Measurements from ENCODE around the gene MAPK8IP3.

The MAPK8IP3 gene

DNA sequence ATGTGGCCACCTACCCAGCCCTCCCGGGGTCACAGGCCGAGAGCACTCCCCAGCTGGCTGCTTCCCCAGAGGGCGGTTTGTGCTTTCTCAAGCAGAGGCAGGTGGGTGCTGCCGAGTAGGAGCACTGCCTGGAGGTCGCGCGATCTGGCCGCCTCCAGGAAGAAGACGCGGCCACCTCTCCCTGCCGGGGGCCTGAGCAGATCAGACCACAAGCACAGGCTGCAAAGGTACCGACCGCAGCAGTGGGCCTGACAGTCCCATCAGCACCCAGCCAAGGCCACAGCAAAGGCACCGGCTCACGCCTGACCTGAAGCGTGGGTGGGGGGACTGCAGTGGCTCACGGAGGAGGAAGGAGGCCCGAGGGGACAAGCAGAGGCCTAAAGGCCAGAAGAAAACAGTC, 102.7 kb downstream of the MAPK8IP3 start:
- no peak overlapping the region for H3K4me3 ChIP-seq (ENCODE audit: low read depth, low read length)
- no peak for DNase-seq (ENCODE audit: low read depth)
- TF ChIP-seq, protein P1, sequence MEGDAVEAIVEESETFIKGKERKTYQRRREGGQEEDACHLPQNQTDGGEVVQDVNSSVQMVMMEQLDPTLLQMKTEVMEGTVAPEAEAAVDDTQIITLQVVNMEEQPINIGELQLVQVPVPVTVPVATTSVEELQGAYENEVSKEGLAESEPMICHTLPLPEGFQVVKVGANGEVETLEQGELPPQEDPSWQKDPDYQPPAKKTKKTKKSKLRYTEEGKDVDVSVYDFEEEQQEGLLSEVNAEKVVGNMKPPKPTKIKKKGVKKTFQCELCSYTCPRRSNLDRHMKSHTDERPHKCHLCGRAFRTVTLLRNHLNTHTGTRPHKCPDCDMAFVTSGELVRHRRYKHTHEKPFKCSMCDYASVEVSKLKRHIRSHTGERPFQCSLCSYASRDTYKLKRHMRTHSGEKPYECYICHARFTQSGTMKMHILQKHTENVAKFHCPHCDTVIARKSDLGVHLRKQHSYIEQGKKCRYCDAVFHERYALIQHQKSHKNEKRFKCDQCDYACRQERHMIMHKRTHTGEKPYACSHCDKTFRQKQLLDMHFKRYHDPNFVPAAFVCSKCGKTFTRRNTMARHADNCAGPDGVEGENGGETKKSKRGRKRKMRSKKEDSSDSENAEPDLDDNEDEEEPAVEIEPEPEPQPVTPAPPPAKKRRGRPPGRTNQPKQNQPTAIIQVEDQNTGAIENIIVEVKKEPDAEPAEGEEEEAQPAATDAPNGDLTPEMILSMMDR (conservative IDR thresholded peaks at IDR 0.05; ENCODE audit: low read depth, low read length) = no peak

- H3K4me3 ChIP-seq (ENCODE audit: low read depth, low read length) = no peak overlapping the region
- no peak for DNase-seq (ENCODE audit: low read depth)
- TF ChIP-seq, protein P1 (conservative IDR thresholded peaks at IDR 0.05; ENCODE audit: low read depth, low read length) = no peak
These were observed 103.3 kb downstream of the MAPK8IP3 start for GRCh38 chr16:1809281-1809801.

DNA sequence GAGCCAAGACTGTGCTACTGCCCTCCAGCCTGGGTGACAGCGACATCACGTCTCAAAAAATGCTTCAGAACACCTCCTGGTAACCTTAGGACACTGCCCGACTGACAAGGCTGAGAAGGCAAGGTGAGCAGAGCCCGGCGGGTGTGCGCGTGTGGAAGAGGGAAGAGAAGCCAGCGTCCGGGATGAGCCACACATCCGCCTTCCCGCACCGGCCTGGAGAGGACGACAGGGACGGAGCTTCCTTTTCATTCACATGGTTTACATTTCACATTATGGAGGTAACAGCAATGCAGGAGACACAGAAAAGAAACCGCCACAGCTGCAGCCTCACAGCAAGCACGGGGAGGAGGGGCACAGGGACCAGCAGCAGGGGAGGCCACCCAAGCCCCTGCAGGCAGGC, 104.1 kb downstream of the MAPK8IP3 start:
- TF ChIP-seq, protein P1 (conservative IDR thresholded peaks at IDR 0.05; ENCODE audit: low read depth, low read length) = no peak
- H3K4me3 ChIP-seq (ENCODE audit: low read depth, low read length) = no peak overlapping the region
- no peak for DNase-seq (ENCODE audit: low read depth)

DNA sequence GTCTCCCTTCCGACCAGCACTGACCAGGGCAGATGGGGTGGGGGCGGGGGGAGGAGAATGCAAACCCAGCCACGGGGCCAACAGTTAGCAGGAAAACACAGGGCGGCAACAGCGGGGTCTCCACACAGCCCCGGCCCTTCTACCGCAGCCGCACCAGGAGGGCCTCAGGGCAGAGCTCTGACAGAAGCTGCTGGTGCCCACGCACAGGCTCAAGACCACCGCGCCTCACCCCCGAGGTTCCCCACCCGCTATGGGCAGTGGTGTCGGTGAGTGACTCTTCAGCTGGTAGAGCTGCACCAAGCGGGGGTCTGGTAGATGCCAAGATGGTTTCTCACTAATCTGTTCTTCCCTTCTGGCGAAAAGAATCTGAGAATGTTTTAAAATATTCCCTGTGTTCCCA, 104.5 kb downstream of the MAPK8IP3 start:
- TF ChIP-seq, protein P1 (conservative IDR thresholded peaks at IDR 0.05; ENCODE audit: low read depth, low read length) = no peak
- no peak overlapping the region for H3K4me3 ChIP-seq (ENCODE audit: low read depth, low read length)
- no peak for DNase-seq (ENCODE audit: low read depth)

DNA sequence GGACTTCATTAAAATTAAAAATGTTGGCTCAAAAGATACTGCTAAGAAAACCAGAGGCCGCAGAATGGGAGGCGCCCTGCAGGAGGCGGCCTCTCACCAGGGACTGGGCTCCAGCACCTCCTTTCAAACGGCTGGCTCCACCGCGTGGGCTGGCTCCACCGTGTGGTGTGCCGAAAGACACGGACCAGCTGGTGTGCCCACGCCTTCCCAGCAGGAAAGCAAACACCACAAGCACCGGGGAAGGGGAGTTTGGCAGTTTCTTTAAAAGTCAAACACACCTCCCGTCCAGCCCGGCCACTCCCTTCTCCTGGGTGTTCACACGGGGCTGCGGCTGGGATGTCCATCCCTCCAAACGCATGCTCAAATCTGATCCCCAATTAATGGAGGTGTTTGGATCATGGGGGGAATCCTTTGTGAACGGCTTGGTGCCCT, 106.8 kb downstream of the MAPK8IP3 start:
- TF ChIP-seq, protein P1 (conservative IDR thresholded peaks at IDR 0.05; ENCODE audit: low read depth, low read length) = peak; percentile 76
- DNase-seq (ENCODE audit: low read depth) = peak; percentile 84
- no peak overlapping the region for H3K4me3 ChIP-seq (ENCODE audit: low read depth, low read length)

DNA sequence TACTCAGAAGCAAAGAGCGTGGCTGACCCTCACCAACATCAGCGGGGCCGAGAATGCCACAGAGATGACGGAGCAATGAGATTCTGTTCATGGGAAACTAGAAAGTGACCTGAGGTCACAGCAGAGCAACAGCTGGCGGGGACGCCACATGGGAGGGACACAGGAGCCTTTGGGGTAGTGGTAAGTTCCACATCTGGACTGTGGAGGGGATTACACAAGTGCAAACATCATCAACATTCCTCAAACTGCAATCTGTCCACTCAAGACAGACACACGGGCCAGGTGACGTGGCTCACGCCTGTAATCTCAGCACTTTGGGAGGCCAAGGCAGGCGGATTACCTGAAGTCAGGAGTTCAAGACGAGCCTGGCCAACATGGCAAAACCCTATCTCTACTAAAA, 109.5 kb downstream of the MAPK8IP3 start:
- no peak for DNase-seq (ENCODE audit: low read depth)
- H3K4me3 ChIP-seq (ENCODE audit: low read depth, low read length) = no peak overlapping the region
- TF ChIP-seq, protein P1 (conservative IDR thresholded peaks at IDR 0.05; ENCODE audit: low read depth, low read length) = no peak

Data from choroid plexus epithelial cell (primary cell).